ENCODE measurements around the gene PLLP. TPM values are rescaled to one million over a fixed set of nuclear protein-coding genes. Genes with fewer than 3 reads are reported as not detected.

The PLLP gene
- total RNA-seq, 1 experiment from 2014 or later, result 3.1 TPM

DNA sequence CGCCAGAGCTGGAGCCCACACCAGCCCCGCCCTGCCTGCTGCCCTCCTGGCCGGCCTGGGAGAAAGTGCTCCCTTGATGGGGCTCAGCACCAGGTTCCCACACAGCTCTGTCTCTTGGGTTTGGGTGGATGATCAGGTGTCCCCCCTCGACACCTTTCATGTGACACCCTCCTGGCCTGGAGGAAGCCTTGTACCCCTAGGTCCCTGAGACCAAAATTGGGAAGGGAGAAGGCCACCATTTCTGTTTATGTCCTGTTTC, 19.4 kb upstream of the PLLP start (continued):
- TF ChIP-seq YY1 (IDR thresholded peaks at IDR 0.05; ENCODE audit: extremely low read depth, insufficient replicate concordance, low read depth, low read length) (no peak), EZH2 (IDR thresholded peaks at IDR 0.05) (no peak), TCF7L2 (IDR thresholded peaks at IDR 0.05; ENCODE audit: borderline replicate concordance, extremely low read depth, insufficient read depth, insufficient read length) (no peak)

DNA sequence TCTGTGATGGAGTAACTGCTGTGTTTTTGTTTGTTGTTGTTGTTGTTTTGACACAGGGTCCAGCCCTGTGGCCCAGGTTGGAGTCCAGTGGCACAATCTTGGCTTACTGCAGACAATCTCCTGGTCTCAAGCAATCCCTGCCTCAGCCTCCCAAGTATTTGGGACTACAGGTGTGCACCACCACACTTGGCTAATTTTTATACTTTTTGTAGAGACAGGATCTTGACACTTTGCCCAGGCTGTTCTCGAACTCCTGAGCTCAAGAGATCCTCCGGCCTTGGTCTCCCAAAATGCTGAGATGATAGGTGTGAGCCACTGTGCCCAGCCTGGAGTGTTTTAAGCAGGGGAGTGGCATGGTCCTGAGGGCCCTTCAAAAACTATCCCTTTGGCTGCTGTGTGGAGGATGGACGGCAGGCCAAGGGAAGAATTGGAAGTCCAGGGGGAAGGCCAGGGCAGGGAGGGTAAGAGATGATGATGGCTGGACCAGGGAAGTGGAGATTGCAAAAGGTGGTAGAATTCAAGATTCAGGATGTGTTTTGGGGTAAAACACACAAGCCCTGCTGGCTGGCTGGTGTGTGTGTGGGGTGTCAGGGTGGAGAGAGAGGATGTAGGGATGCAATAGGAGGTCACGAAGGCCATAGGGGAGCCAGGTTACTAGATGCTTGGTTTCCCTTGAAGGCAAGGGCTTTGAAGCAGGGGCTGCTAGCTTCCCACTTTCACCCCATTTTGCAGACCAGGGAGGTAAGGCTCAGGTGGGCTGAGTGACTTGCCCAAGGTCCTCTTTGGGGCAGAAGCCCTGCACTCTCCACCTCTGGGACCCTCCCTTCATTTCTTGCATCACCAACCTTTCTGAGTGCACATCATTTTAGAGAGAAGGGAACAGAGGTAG, 18.8 kb upstream of the PLLP start:
- intact Hi-C loops (cut with micrococcal nuclease), result loop anchor here (5.0 kb wide), 1 partner anchor 221 kb away; no protein-coding TSS in a partner anchor
- Histone ChIP-seq H2AFZ (ENCODE audit: low read depth, low read length, poor library complexity, severe bottlenecking) (no peak overlapping the region), H3K27me3 (ENCODE audit: insufficient read depth, low read length) (no peaks in the 10 kb centered on the region), H3K36me3 (ENCODE audit: control insufficient read depth in 1 of 2, insufficient read depth in 2 of 2, low read length in 2 of 2) (no peaks in the 10 kb centered on the region), H3K79me2 (ENCODE audit: insufficient read depth, low read length) (no peaks in the 10 kb centered on the region), H3K27ac (ENCODE audit: low read depth, low read length) (no peak overlapping the region), H3K9me3 (ENCODE audit: control insufficient read depth in 1 of 2, insufficient read depth in 1 of 2, low read depth in 1 of 2, low read length in 2 of 2) (no peaks in the 10 kb centered on the region), H3K4me2 (ENCODE audit: low read length) (no peak overlapping the region), H4K20me1 (ENCODE audit: insufficient read depth) (no peaks in the 10 kb centered on the region), H3K4me1 (ENCODE audit: control insufficient read depth in 1 of 2, insufficient read depth in 2 of 2, low read length in 2 of 2) (peaks cover 7 to 30% of the 10 kb centered on the region in 2 experiments), H3K4me3 (replicated peaks in 1 of 2; ENCODE audit: low read depth in 1 of 2, low read length in 2 of 2) (no peak overlapping the region), H3K9me2 (ENCODE audit: insufficient read depth) (no peaks in the 10 kb centered on the region), H3K9ac (ENCODE audit: low read length) (no peak overlapping the region)
- TF ChIP-seq JUND (IDR thresholded peaks at IDR 0.05), result no peak
- TF ChIP-seq, protein P1, sequence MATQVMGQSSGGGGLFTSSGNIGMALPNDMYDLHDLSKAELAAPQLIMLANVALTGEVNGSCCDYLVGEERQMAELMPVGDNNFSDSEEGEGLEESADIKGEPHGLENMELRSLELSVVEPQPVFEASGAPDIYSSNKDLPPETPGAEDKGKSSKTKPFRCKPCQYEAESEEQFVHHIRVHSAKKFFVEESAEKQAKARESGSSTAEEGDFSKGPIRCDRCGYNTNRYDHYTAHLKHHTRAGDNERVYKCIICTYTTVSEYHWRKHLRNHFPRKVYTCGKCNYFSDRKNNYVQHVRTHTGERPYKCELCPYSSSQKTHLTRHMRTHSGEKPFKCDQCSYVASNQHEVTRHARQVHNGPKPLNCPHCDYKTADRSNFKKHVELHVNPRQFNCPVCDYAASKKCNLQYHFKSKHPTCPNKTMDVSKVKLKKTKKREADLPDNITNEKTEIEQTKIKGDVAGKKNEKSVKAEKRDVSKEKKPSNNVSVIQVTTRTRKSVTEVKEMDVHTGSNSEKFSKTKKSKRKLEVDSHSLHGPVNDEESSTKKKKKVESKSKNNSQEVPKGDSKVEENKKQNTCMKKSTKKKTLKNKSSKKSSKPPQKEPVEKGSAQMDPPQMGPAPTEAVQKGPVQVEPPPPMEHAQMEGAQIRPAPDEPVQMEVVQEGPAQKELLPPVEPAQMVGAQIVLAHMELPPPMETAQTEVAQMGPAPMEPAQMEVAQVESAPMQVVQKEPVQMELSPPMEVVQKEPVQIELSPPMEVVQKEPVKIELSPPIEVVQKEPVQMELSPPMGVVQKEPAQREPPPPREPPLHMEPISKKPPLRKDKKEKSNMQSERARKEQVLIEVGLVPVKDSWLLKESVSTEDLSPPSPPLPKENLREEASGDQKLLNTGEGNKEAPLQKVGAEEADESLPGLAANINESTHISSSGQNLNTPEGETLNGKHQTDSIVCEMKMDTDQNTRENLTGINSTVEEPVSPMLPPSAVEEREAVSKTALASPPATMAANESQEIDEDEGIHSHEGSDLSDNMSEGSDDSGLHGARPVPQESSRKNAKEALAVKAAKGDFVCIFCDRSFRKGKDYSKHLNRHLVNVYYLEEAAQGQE (IDR thresholded peaks at IDR 0.05; ENCODE audit: low read depth), result no peak
- TF ChIP-seq, protein P2, sequence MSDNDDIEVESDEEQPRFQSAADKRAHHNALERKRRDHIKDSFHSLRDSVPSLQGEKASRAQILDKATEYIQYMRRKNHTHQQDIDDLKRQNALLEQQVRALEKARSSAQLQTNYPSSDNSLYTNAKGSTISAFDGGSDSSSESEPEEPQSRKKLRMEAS (IDR thresholded peaks at IDR 0.05), result no peak
- no peak for TF ChIP-seq ELF1 (IDR thresholded peaks at IDR 0.05; ENCODE audit: borderline replicate concordance, low read depth)
- no peak for TF ChIP-seq RAD21 (IDR thresholded peaks at IDR 0.05; ENCODE audit: low read depth)
- TF ChIP-seq SRF (IDR thresholded peaks at IDR 0.05; ENCODE audit: low read depth), result no peak
- no peak for TF ChIP-seq EGR1 (IDR thresholded peaks at IDR 0.05; ENCODE audit: low read depth)
- TF ChIP-seq YY1 (IDR thresholded peaks at IDR 0.05; ENCODE audit: extremely low read depth, insufficient replicate concordance, low read depth, low read length), result no peak
- TF ChIP-seq CEBPB (IDR thresholded peaks at IDR 0.05; ENCODE audit: low read depth), result no peak
- TF ChIP-seq CBX3 (IDR thresholded peaks at IDR 0.05; ENCODE audit: low read depth), result no peak
- TF ChIP-seq SIN3A (IDR thresholded peaks at IDR 0.05; ENCODE audit: low read depth), result no peak
- no peak for TF ChIP-seq EZH2phosphoT487 (IDR thresholded peaks at IDR 0.05; ENCODE audit: borderline replicate concordance)
- no peak for TF ChIP-seq SP1 (IDR thresholded peaks at IDR 0.05; ENCODE audit: low read depth)
- TF ChIP-seq ZNF274 (IDR thresholded peaks at IDR 0.05; ENCODE audit: low read depth, low read length), result no peak
- no peak for TF ChIP-seq ZFX (IDR thresholded peaks at IDR 0.05)
- TF ChIP-seq TCF7L2 (IDR thresholded peaks at IDR 0.05; ENCODE audit: borderline replicate concordance, extremely low read depth, insufficient read depth, insufficient read length), result no peak
- TF ChIP-seq, protein P3, sequence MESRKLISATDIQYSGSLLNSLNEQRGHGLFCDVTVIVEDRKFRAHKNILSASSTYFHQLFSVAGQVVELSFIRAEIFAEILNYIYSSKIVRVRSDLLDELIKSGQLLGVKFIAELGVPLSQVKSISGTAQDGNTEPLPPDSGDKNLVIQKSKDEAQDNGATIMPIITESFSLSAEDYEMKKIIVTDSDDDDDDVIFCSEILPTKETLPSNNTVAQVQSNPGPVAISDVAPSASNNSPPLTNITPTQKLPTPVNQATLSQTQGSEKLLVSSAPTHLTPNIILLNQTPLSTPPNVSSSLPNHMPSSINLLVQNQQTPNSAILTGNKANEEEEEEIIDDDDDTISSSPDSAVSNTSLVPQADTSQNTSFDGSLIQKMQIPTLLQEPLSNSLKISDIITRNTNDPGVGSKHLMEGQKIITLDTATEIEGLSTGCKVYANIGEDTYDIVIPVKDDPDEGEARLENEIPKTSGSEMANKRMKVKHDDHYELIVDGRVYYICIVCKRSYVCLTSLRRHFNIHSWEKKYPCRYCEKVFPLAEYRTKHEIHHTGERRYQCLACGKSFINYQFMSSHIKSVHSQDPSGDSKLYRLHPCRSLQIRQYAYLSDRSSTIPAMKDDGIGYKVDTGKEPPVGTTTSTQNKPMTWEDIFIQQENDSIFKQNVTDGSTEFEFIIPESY (IDR thresholded peaks at IDR 0.05; ENCODE audit: extremely low read depth, insufficient replicate concordance, low read length), result no peak
- no peak for TF ChIP-seq POLR2AphosphoS5 (IDR thresholded peaks at IDR 0.05; ENCODE audit: low read depth, low read length)
- ChIA-PET RAD21 (ENCODE audit: low non-redundant PET in 1 of 2, low total read pairs in 2 of 2, uncharacterized antibody in 2 of 2, unreplicated experiment in 2 of 2) (interaction anchor here in 1 of 2 experiments (1.6 kb wide), 1 partner anchor 119 kb away, joined by 4 read pairs; no protein-coding TSS in a partner anchor), POLR2A (interaction anchor here (1.0 kb wide), 1 partner anchor 114 kb away, joined by 3 read pairs; no protein-coding TSS in a partner anchor), CTCF (interaction anchor here (1.4 to 6.2 kb wide), 4 partner anchors 114 to 216 kb away, joined by 3 to 126 read pairs (median 6); no protein-coding TSS in a partner anchor)
- ATAC-seq (no peak), DNase-seq (ENCODE audit: low read depth, low spot score) (no peak)
- BruUV-seq (replicated peaks), result no TSS peak
